Neuronal stem cell (in vitro differentiated cells): ENCODE data around the gene RFPL1.

Experiments
- DNase-seq: peaks from one replicate; pipeline ENCODE4 v3.0.0-alpha.2; 2013; ENCODE audit warnings: low spot score
- H2AFZ ChIP-seq: one replicate; pipeline ENCODE4 v1.6.1; 2013; ENCODE audit warnings: mild to moderate bottlenecking, low read length, inconsistent platforms
- H2AK5ac ChIP-seq: 2 replicates; pipeline ENCODE4 v1.6.1; 2013; ENCODE audit warnings: low read depth, mild to moderate bottlenecking, inconsistent platforms, low read length, moderate library complexity, mixed read lengths
- H2BK120ac ChIP-seq: 2 replicates; pipeline ENCODE4 v1.6.1; 2013; ENCODE audit warnings: low read depth, mild to moderate bottlenecking, inconsistent platforms, low read length, moderate library complexity, mixed read lengths
- H2BK12ac ChIP-seq: one replicate; pipeline ENCODE4 v1.6.1; 2013; ENCODE audit warnings: low read length, inconsistent platforms
- H2BK15ac ChIP-seq: 2 replicates; pipeline ENCODE4 v1.6.1; 2013; ENCODE audit warnings: mild to moderate bottlenecking, low read length, inconsistent platforms, mixed read lengths
- H2BK5ac ChIP-seq: one replicate; pipeline ENCODE4 v1.6.1; 2013; ENCODE audit warnings: inconsistent platforms, mild to moderate bottlenecking, low read length, moderate library complexity
- H3K14ac ChIP-seq: one replicate; pipeline ENCODE4 v1.6.1; 2013; ENCODE audit warnings: low read length, inconsistent platforms
- H3K18ac ChIP-seq: 2 replicates; pipeline ENCODE4 v1.6.1; 2013; ENCODE audit warnings: low read length, inconsistent platforms
- H3K23ac ChIP-seq: 2 replicates; pipeline ENCODE4 v1.6.1; 2013; ENCODE audit warnings: low read depth, mild to moderate bottlenecking, mixed read lengths, low read length, inconsistent platforms; ENCODE audit not compliant: poor library complexity
- H3K27ac ChIP-seq: replicated peaks from 3 replicates; pipeline ENCODE4 v1.5.1; 2013; ENCODE audit warnings: low read length, inconsistent platforms
- H3K27me3 ChIP-seq, 3 experiments: 2 replicates each; pipeline ENCODE4 v1.6.1; 2013; ENCODE audit warnings: low read length in 3 of 3, mild to moderate bottlenecking in 2 of 3, inconsistent platforms in 1 of 3, low read depth in 1 of 3, mixed read lengths in 1 of 3, moderate library complexity in 1 of 3; ENCODE audit not compliant: control insufficient read depth in 3 of 3, insufficient read depth in 3 of 3
- H3K36me3 ChIP-seq, 2 donors: replicated peaks in 1 of 2; 2 replicates each; pipeline ENCODE4 v1.6.1; 2013; ENCODE audit warnings: low read length in 2 of 2; ENCODE audit not compliant: control insufficient read depth in 2 of 2, insufficient read depth in 2 of 2
- H3K4ac ChIP-seq: 2 replicates; pipeline ENCODE4 v1.6.1; 2013; ENCODE audit warnings: inconsistent platforms, mild to moderate bottlenecking, low read length, moderate library complexity
- H3K4me1 ChIP-seq, 2 donors: 1 replicate in 1 of 2; 2 replicates in 1 of 2; pipeline ENCODE4 v1.6.1; 2013; ENCODE audit warnings: low read length in 2 of 2, low read depth in 1 of 2; ENCODE audit not compliant: control insufficient read depth in 2 of 2, insufficient read depth in 1 of 2
- H3K4me2 ChIP-seq: one replicate; pipeline ENCODE4 v1.6.1; 2013; ENCODE audit warnings: mild to moderate bottlenecking, low read length, inconsistent platforms; ENCODE audit not compliant: insufficient read depth, poor library complexity, severe bottlenecking
- H3K4me3 ChIP-seq, 2 donors: 2 replicates each; pipeline ENCODE4 v1.5.1; 2013; ENCODE audit warnings: low read length in 2 of 2, mild to moderate bottlenecking in 2 of 2, inconsistent platforms in 1 of 2, moderate library complexity in 1 of 2
- H3K79me1 ChIP-seq: one replicate; pipeline ENCODE4 v1.6.1; 2013; ENCODE audit warnings: low read depth, mild to moderate bottlenecking, inconsistent platforms, low read length, moderate library complexity
- H3K9ac ChIP-seq: one replicate; pipeline ENCODE4 v1.6.1; 2013; ENCODE audit warnings: mild to moderate bottlenecking, low read depth, low read length, inconsistent platforms; ENCODE audit not compliant: poor library complexity
- H3K9me3 ChIP-seq, 2 donors: replicated peaks in 1 of 2; 2 replicates each; pipeline versions ENCODE3 to v1.6.1; 2013; ENCODE audit warnings: low read length in 2 of 2, mild to moderate bottlenecking in 2 of 2, inconsistent platforms in 1 of 2, low read depth in 1 of 2, mixed read lengths in 1 of 2, moderate library complexity in 1 of 2; ENCODE audit not compliant: control insufficient read depth in 2 of 2, insufficient read depth in 1 of 2
- H4K8ac ChIP-seq: one replicate; pipeline ENCODE4 v1.6.1; 2013; ENCODE audit warnings: low read depth, mild to moderate bottlenecking, inconsistent platforms, low read length, moderate library complexity
- H4K91ac ChIP-seq: one replicate; pipeline ENCODE4 v1.6.1; 2013; ENCODE audit warnings: low read length, low read depth, mild to moderate bottlenecking, inconsistent platforms; ENCODE audit not compliant: poor library complexity
- WGBS, 2 donors: extraction: QIAGEN DNeasy Blood & Tissue Kit; methylation state at CpG; one replicate each; pipeline ENCODE4 v1.1.7; 2013; ENCODE audit warnings: missing lambda C conversion rate in 2 of 2, mixed read lengths in 1 of 2; ENCODE audit not compliant: insufficient read length in 2 of 2, insufficient replicate concordance in 1 of 2; ENCODE audit errors: extremely low coverage in 2 of 2; 5-methylcytosine and 5-hydroxymethylcytosine counted together

Gene RFPL1

GRCh38 chr22:29435236-29436136 lies 2.9 kb upstream of the RFPL1 start:
- peaks cover 0 to 2% of the 10 kb centered on the region in 2 donors for H3K4me1 ChIP-seq
- H3K4me3 ChIP-seq, result no peak overlapping the region
- no peak for DNase-seq
- WGBS, 2 donors, result no CpG with 5 or more reads among the region's 5 CpGs
- no peak overlapping the region for H3K4ac ChIP-seq
- no peak overlapping the region for H3K4me2 ChIP-seq
- H2BK15ac ChIP-seq, result no peak overlapping the region
- peaks cover 0 to 12% (median 0%) of the 10 kb centered on the region in 3 experiments for H3K27me3 ChIP-seq
- H4K91ac ChIP-seq, result no peak overlapping the region
- no peak overlapping the region for H3K23ac ChIP-seq
- no peak overlapping the region for H2BK120ac ChIP-seq
- no peak overlapping the region for H2BK12ac ChIP-seq
- no peak overlapping the region for H2AFZ ChIP-seq
- no peak overlapping the region for H3K14ac ChIP-seq
- H4K8ac ChIP-seq, result no peak overlapping the region
- no peaks in the 10 kb centered on the region for H3K9me3 ChIP-seq
- H3K18ac ChIP-seq, result no peak overlapping the region
- H3K9ac ChIP-seq, result no peak overlapping the region
- no peak overlapping the region for H2AK5ac ChIP-seq
- no peaks in the 10 kb centered on the region for H3K36me3 ChIP-seq
- no peak overlapping the region for H2BK5ac ChIP-seq
- no peaks in the 10 kb centered on the region for H3K79me1 ChIP-seq
- H3K27ac ChIP-seq, result no peak overlapping the region

- no peaks in the 10 kb centered on the region for H3K27me3 ChIP-seq
- H2AK5ac ChIP-seq, result no peak overlapping the region
- no peak overlapping the region for H2AFZ ChIP-seq
- H3K4ac ChIP-seq, result no peak overlapping the region
- H4K91ac ChIP-seq, result no peak overlapping the region
- H4K8ac ChIP-seq, result no peak overlapping the region
- H2BK120ac ChIP-seq, result no peak overlapping the region
- H3K18ac ChIP-seq, result no peak overlapping the region
- H2BK15ac ChIP-seq, result no peak overlapping the region
- H3K9ac ChIP-seq, result no peak overlapping the region
- no peak overlapping the region for H3K23ac ChIP-seq
- no peak overlapping the region for H2BK5ac ChIP-seq
- no peak overlapping the region for H3K27ac ChIP-seq
- no peaks in the 10 kb centered on the region for H3K9me3 ChIP-seq
- no peaks in the 10 kb centered on the region for H3K79me1 ChIP-seq
- H2BK12ac ChIP-seq, result no peak overlapping the region
- no peak overlapping the region for H3K4me2 ChIP-seq
- peaks cover 0 to 1% of the 10 kb centered on the region in 2 donors for H3K4me1 ChIP-seq
- no peak overlapping the region for H3K14ac ChIP-seq
- H3K4me3 ChIP-seq, result no peak overlapping the region
- no peaks in the 10 kb centered on the region for H3K36me3 ChIP-seq
- WGBS, 2 donors, result no CpG with 5 or more reads among the region's 1 CpG
- DNase-seq, result no peak
Observed at GRCh38 chr22:29442976-29443375, 4.6 kb downstream of the RFPL1 start.

GRCh38 chr22:29443452-29443851 lies 5.1 kb downstream of the RFPL1 start:
- WGBS, 2 donors, result no CpG with 5 or more reads among the region's 6 CpGs

GRCh38 chr22:29443861-29444792 lies 5.7 kb downstream of the RFPL1 start:
- H3K23ac ChIP-seq, result no peak overlapping the region
- H2AK5ac ChIP-seq, result no peak overlapping the region
- DNase-seq, result no peak
- H3K79me1 ChIP-seq, result no peaks in the 10 kb centered on the region
- no peak overlapping the region for H3K4me2 ChIP-seq
- peak overlapping the region; percentile 70 for H2AFZ ChIP-seq
- no peak overlapping the region for H4K8ac ChIP-seq
- H3K4me1 ChIP-seq, result peaks cover 0 to 1% of the 10 kb centered on the region in 2 donors
- H2BK12ac ChIP-seq, result peak overlapping the region; percentile 84
- no peak overlapping the region for H2BK5ac ChIP-seq
- H3K9ac ChIP-seq, result peak overlapping the region; percentile 21
- WGBS, 2 donors, result no CpG with 5 or more reads among the region's 14 CpGs
- no peaks in the 10 kb centered on the region for H3K9me3 ChIP-seq
- H3K4me3 ChIP-seq, result no peak overlapping the region
- no peaks in the 10 kb centered on the region for H3K27me3 ChIP-seq
- no peaks in the 10 kb centered on the region for H3K36me3 ChIP-seq
- no peak overlapping the region for H3K4ac ChIP-seq
- H3K27ac ChIP-seq, result no peak overlapping the region
- H4K91ac ChIP-seq, result no peak overlapping the region
- no peak overlapping the region for H2BK120ac ChIP-seq
- H2BK15ac ChIP-seq, result no peak overlapping the region
- H3K18ac ChIP-seq, result peak overlapping the region; percentile 71
- no peak overlapping the region for H3K14ac ChIP-seq

More at GRCh38 chr22:29443452-29443851, 5.1 kb downstream of the RFPL1 start:
- Histone ChIP-seq H4K91ac (no peak overlapping the region), H2AFZ (peak overlapping the region; percentile 70), H3K27me3 (no peaks in the 10 kb centered on the region), H3K4me3 (no peak overlapping the region), H4K8ac (no peak overlapping the region), H3K4me2 (no peak overlapping the region), H2BK120ac (no peak overlapping the region), H3K23ac (no peak overlapping the region), H3K79me1 (no peaks in the 10 kb centered on the region), H3K9me3 (no peaks in the 10 kb centered on the region), H3K18ac (no peak overlapping the region), H3K14ac (no peak overlapping the region), H2BK5ac (no peak overlapping the region), H2BK12ac (no peak overlapping the region), H3K27ac (no peak overlapping the region), H2BK15ac (no peak overlapping the region), H3K36me3 (no peaks in the 10 kb centered on the region), H3K9ac (no peak overlapping the region), H3K4me1 (peaks cover 0 to 1% of the 10 kb centered on the region in 2 donors), H3K4ac (no peak overlapping the region), H2AK5ac (no peak overlapping the region)
- DNase-seq, result no peak
